ENCODE data around the gene PCDHGA10.
A peak's percentile ranks its signal among the peaks of the same experiment; 100 is the strongest.
"Not testable (repeated sequence)": the region's sequence is repeated elsewhere in the genome, so short reads cannot be mapped to it uniquely, and the experiment has no call there.

The PCDHGA10 gene

DNA sequence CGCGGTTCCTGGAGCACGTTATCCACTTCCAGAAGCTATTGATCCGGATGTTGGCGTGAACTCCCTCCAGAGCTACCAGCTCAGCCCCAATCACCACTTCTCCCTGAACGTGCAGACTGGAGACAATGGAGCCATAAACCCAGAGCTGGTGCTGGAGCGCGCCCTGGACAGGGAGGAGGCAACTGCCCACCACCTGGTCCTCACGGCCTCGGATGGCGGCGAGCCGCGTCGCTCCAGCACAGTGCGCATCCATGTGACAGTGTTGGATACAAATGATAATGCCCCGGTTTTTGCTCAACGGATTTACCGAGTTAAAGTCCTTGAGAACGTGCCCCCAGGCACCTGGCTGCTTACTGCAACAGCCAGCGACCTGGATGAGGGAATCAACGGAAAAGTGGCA lies 9.4 kb upstream of the PCDHGA10 start:
- Mint-ChIP-seq H3K27ac (no peak overlapping the region), H3K27me3 (ENCODE audit: low read depth) (peaks cover 49% of the 10 kb centered on the region)

DNA sequence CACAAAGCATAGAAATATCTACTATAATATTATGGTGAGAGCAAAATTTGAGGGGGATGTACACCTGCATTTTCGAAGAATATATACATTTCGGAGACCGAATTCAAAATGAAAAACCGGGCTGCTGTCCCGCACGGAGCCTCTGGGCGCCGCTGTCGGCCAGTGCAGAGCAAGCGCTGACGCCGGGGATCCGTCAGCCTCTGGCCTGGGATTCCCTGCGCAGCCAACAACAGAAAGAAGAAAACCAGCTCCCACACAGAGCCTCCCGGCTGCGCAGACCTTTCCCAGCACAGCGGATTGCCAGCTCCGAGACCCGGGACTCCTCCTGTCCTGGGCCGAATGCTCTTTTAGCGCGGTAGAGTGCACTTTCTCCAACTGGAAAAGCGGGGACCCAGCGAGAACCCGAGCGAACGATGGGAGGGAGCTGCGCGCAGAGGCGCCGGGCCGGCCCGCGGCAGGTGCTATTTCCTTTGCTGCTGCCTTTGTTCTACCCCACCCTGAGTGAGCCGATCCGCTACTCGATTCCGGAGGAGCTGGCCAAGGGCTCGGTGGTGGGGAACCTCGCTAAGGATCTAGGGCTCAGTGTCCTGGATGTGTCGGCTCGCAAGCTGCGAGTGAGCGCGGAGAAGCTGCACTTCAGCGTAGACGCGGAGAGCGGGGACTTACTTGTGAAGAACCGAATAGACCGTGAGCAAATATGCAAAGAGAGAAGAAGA lies 4.8 kb upstream of the PCDHGA10 start, which contains the start of gene PCDHGB6:
PCDHGB6 (plus strand) TSS at position 232 of the 716 bp plus-strand sequence; CDS start at position 414, 182 bp downstream.
- peaks cover 11% of the 10 kb centered on the region for H3K9me3 Mint-ChIP-seq
- peaks cover 46% of the 10 kb centered on the region for H3K27me3 Mint-ChIP-seq (ENCODE audit: low read depth)
- H3K4me3 Mint-ChIP-seq = peak within 1 kb of the TSS; percentile 71
- peak within 1 kb of the TSS; percentile 43 for H3K27ac Mint-ChIP-seq
- H3K36me3 Mint-ChIP-seq (ENCODE audit: low read depth); H3K4me1 Mint-ChIP-seq (ENCODE audit: low read depth): not testable (repeated sequence)
- DNase-seq (ENCODE audit: low spot score) = peak; percentile 32

More for the DNA sequence above, 9.4 kb upstream of the PCDHGA10 start:
- Mint-ChIP-seq H3K9me3 (peaks cover 14% of the 10 kb centered on the region), H3K4me1 (ENCODE audit: low read depth) (peaks cover 2% of the 10 kb centered on the region), H3K36me3 (ENCODE audit: low read depth) (no peaks in the 10 kb centered on the region), H3K4me3 (no peak overlapping the region)
- DNase-seq (ENCODE audit: low spot score) = no peak

DNA sequence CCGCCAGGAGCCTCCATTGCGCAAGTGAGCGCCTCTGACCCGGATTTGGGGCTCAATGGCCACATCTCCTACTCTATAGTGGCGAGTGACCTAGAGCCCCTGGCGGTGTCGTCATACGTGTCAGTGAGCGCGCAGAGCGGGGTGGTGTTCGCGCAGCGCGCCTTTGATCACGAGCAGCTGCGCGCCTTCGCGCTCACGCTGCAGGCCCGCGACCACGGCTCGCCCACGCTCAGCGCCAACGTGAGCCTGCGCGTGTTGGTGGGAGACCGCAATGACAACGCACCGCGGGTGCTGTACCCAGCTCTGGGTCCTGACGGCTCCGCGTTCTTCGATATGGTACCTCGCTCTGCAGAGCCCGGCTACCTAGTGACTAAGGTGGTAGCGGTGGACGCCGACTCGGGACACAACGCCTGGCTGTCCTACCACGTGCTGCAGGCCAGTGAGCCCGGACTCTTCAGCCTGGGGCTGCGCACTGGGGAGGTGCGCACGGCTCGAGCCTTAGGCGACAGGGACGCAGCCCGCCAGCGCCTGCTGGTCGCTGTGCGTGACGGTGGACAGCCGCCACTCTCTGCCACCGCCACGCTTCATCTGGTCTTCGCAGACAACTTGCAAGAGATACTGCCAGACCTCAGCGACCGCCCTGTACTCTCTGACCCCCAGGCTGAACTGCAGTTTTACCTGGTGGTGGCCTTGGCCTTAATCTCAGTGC lies 3.0 kb upstream of the PCDHGA10 start:
- Mint-ChIP-seq H3K27me3 (ENCODE audit: low read depth) (peaks cover 49% of the 10 kb centered on the region), H3K4me3 (no peak overlapping the region), H3K27ac (no peak overlapping the region), H3K4me1 (ENCODE audit: low read depth) (peaks cover 13% of the 10 kb centered on the region), H3K9me3 (peaks cover 11% of the 10 kb centered on the region), H3K36me3 (ENCODE audit: low read depth) (peaks cover 8% of the 10 kb centered on the region)
- no peak for DNase-seq (ENCODE audit: low spot score)

DNA sequence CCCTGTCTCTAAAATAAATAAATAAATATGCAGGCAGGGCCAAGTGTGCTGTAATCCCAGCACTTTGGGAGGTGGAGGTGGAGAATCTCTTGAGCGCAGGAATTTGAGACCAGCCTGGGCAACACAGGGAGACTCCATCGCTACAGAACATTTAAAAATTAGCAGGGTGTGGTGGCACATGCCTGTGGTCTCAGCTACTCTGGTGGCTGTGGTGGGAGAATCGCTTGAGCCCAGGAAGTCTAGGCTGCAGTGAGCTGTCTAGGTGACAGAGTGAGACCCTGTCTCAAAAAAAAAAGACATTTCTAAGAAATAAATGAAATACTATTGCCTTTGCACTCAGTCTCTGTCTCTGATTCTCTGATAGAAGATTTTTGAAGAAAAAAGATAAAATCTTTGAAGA lies 1.2 kb upstream of the PCDHGA10 start:
- Mint-ChIP-seq H3K27me3 (ENCODE audit: low read depth) (peaks cover 57% of the 10 kb centered on the region), H3K4me3 (no peak overlapping the region), H3K4me1 (ENCODE audit: low read depth) (peaks cover 13% of the 10 kb centered on the region), H3K36me3 (ENCODE audit: low read depth) (peaks cover 8% of the 10 kb centered on the region), H3K27ac (no peak overlapping the region), H3K9me3 (peaks cover 15% of the 10 kb centered on the region)
- DNase-seq (ENCODE audit: low spot score) = no peak

DNA sequence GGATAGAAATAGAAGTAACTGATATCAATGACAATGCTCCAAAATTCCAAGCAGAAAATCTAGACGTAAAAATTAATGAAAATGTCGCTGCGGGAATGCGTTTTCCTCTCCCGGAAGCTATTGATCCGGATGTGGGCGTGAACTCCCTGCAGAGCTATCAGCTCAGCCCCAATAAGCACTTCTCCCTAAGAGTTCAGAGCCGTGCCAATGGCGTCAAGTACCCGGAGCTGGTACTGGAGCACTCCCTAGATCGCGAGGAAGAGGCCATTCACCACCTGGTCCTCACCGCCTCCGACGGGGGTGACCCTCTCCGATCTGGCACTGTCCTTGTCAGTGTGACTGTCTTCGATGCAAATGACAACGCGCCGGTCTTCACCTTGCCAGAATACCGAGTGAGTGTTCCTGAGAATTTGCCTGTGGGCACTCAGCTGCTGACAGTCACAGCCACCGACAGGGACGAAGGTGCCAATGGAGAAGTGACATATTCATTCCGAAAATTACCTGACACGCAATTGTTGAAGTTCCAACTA lies 818 bp downstream of the PCDHGA10 start:
- H3K4me1 Mint-ChIP-seq (ENCODE audit: low read depth) = peaks cover 15% of the 10 kb centered on the region
- no peak for DNase-seq (ENCODE audit: low spot score)
- H3K27ac Mint-ChIP-seq = no peak overlapping the region
- H3K36me3 Mint-ChIP-seq (ENCODE audit: low read depth) = peaks cover 8% of the 10 kb centered on the region
- peaks cover 22% of the 10 kb centered on the region for H3K9me3 Mint-ChIP-seq
- peak overlapping the region; percentile 82 for H3K4me3 Mint-ChIP-seq
- peaks cover 57% of the 10 kb centered on the region for H3K27me3 Mint-ChIP-seq (ENCODE audit: low read depth)

DNA sequence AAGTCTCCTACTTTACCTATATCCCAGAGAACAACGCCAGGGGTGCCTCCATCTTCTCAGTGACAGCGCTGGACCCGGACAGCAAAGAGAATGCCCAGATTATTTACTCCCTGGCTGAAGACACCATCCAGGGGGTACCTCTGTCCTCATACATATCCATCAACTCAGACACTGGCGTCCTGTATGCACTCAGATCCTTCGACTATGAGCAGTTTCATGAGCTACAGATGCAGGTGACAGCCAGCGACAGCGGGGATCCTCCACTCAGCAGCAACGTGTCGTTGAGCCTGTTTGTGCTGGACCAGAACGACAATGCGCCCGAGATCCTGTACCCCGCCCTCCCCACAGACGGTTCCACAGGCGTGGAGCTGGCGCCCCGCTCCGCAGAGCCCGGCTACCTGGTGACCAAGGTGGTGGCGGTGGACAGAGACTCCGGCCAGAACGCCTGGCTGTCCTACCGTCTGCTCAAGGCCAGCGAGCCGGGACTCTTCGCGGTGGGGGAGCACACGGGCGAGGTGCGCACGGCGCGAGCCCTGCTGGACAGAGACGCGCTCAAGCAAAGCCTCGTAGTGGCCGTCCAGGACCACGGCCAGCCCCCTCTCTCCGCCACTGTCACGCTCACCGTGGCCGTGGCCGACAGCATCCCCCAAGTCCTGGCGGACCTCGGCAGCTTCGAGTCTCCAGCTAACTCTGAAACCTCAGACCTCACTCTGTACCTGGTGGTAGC lies 1.9 kb downstream of the PCDHGA10 start:
- H3K4me3 Mint-ChIP-seq = peak overlapping the region; percentile 82
- H3K9me3 Mint-ChIP-seq = peaks cover 20% of the 10 kb centered on the region
- not testable (repeated sequence) for H3K36me3 Mint-ChIP-seq (ENCODE audit: low read depth); H3K27ac Mint-ChIP-seq; DNase-seq (ENCODE audit: low spot score)
- peaks cover 56% of the 10 kb centered on the region for H3K27me3 Mint-ChIP-seq (ENCODE audit: low read depth)
- peaks cover 15% of the 10 kb centered on the region for H3K4me1 Mint-ChIP-seq (ENCODE audit: low read depth)

DNA sequence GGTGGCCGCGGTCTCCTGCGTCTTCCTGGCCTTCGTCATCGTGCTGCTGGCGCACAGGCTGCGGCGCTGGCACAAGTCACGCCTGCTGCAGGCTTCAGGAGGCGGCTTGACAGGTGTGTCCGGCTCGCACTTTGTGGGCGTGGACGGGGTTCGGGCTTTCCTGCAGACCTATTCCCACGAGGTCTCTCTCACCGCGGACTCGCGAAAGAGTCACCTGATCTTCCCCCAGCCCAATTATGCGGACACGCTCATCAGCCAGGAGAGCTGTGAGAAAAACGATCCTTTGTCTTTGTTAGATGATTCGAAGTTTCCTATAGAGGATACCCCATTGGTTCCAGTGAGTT lies 2.5 kb downstream of the PCDHGA10 start:
- Mint-ChIP-seq H3K4me3 (peak overlapping the region; percentile 7), H3K9me3 (peaks cover 22% of the 10 kb centered on the region), H3K4me1 (ENCODE audit: low read depth) (peaks cover 15% of the 10 kb centered on the region), H3K27me3 (ENCODE audit: low read depth) (peaks cover 57% of the 10 kb centered on the region)
- H3K27ac Mint-ChIP-seq; H3K36me3 Mint-ChIP-seq (ENCODE audit: low read depth); DNase-seq (ENCODE audit: low spot score): not testable (repeated sequence)

DNA sequence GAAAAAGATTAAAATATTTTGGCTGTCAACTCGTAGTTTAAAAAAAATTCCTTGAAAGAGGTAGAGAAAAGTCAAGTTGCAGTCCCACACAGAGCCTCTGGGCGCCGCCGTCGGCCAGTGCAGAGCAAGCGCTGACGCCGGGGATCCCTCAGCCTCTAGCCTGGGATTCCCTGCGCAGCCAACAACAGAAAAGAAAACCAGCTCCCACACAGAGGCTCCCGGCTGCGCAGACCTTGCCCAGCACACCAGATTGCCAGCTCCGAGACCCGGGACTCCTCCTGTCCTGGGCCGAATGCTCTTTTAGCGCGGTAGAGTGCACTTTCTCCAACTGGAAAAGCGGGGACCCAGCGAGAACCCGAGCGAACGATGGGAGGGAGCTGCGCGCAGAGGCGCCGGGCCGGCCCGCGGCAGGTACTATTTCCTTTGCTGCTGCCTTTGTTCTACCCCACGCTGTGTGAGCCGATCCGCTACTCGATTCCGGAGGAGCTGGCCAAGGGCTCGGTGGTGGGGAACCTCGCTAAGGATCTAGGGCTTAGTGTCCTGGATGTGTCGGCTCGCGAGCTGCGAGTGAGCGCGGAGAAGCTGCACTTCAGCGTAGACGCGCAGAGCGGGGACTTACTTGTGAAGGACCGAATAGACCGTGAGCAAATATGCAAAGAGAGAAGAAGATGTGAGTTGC lies 4.8 kb downstream of the PCDHGA10 start, which contains the start of gene PCDHGB7:
PCDHGB7 (plus strand) TSS at position 184 of the 679 bp plus-strand sequence; CDS start at position 367, 183 bp downstream.
- not testable (repeated sequence) for H3K36me3 Mint-ChIP-seq (ENCODE audit: low read depth)
- Mint-ChIP-seq H3K4me1 (ENCODE audit: low read depth) (peaks cover 20% of the 10 kb centered on the region), H3K27ac (peak within 1 kb of the TSS; percentile 66), H3K9me3 (peaks cover 23% of the 10 kb centered on the region), H3K4me3 (peak within 1 kb of the TSS; percentile 77), H3K27me3 (ENCODE audit: low read depth) (peaks cover 75% of the 10 kb centered on the region)
- peak; percentile 51 for DNase-seq (ENCODE audit: low spot score)

DNA sequence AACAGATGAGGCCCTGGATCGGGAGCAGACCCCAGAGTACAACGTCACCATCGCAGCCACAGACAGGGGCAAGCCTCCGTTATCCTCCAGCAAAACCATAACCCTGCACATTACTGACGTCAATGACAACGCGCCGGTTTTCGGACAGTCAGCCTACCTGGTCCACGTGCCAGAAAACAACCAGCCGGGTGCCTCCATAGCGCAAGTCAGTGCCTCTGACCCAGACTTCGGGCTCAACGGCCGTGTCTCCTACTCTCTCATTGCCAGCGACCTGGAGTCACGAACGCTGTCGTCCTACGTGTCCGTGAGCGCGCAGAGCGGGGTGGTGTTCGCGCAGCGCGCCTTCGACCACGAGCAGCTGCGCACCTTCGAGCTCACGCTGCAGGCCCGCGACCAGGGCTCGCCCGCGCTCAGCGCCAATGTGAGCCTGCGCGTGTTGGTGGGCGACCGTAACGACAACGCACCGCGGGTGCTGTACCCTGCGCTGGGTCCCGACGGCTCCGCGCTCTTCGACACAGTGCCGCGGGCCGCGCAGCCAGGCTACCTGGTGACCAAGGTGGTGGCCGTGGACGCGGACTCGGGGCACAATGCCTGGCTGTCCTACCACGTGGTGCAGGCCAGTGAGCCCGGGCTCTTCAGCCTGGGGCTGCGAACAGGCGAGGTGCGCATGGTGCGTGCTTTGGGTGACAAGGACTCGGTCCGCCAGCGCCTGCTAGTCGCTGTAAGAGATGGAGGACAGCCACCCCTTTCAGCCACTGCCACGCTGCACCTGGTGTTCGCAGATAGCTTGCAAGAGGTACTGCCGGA lies 6.5 kb downstream of the PCDHGA10 start:
- H3K27me3 Mint-ChIP-seq (ENCODE audit: low read depth) = peaks cover 70% of the 10 kb centered on the region
- H3K4me3 Mint-ChIP-seq = no peak overlapping the region
- H3K36me3 Mint-ChIP-seq (ENCODE audit: low read depth) = no peaks in the 10 kb centered on the region
- H3K9me3 Mint-ChIP-seq = peaks cover 23% of the 10 kb centered on the region
- H3K4me1 Mint-ChIP-seq (ENCODE audit: low read depth) = peaks cover 14% of the 10 kb centered on the region
- DNase-seq (ENCODE audit: low spot score) = no peak
- no peak overlapping the region for H3K27ac Mint-ChIP-seq

DNA sequence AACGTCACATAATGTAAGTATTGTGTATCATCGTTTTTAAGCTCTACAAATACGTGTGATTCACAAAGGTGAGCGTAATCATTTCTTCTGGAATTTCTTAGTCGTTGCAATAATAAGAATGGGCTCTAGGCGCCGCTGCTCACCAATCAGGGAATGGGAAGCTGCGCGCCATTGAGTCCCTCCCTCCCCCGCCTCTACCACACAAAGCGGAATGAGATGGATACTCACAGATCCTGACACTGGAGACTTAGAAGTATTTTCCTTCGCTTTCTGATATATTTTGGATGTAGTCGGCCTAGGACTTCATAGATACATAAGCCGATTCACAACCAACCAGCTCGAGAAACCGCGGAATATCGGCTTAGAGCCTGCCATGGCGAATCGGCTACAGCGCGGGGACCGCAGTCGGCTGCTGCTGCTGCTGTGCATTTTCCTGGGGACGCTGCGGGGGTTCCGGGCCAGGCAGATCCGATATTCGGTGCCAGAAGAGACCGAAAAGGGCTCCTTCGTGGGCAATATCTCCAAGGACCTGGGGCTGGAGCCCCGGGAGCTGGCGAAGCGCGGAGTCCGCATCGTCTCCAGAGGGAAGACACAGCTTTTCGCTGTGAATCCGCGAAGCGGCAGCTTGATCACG lies 8.2 kb downstream of the PCDHGA10 start, which contains the start of gene PCDHGA11:
PCDHGA11 (plus strand) TSS at position 197 of the 634 bp plus-strand sequence; CDS start at position 374, 177 bp downstream.
- Mint-ChIP-seq H3K27ac (peak within 1 kb of the TSS; percentile 51), H3K4me3 (peak within 1 kb of the TSS; percentile 87), H3K36me3 (ENCODE audit: low read depth) (no peaks in the 10 kb centered on the region), H3K27me3 (ENCODE audit: low read depth) (peaks cover 62% of the 10 kb centered on the region), H3K9me3 (peaks cover 19% of the 10 kb centered on the region), H3K4me1 (ENCODE audit: low read depth) (peaks cover 11% of the 10 kb centered on the region)
- peak; percentile 33 for DNase-seq (ENCODE audit: low spot score)

DNA sequence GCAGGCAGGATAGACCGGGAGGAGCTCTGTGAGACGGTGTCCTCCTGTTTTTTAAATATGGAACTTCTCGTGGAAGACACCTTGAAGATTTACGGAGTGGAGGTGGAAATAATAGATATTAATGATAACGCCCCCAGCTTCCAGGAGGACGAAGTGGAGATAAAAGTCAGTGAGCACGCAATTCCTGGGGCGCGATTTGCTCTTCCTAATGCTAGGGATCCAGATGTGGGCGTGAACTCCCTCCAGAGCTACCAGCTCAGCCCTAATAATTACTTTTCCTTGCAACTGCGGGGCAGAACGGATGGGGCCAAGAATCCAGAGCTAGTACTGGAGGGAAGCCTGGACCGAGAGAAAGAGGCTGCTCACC lies 8.7 kb downstream of the PCDHGA10 start:
- no peak for DNase-seq (ENCODE audit: low spot score)
- Mint-ChIP-seq H3K27me3 (ENCODE audit: low read depth) (peaks cover 58% of the 10 kb centered on the region), H3K36me3 (ENCODE audit: low read depth) (no peaks in the 10 kb centered on the region), H3K9me3 (peaks cover 19% of the 10 kb centered on the region), H3K4me1 (ENCODE audit: low read depth) (peaks cover 11% of the 10 kb centered on the region), H3K27ac (peak overlapping the region; percentile 51), H3K4me3 (peak overlapping the region; percentile 87)

DNA sequence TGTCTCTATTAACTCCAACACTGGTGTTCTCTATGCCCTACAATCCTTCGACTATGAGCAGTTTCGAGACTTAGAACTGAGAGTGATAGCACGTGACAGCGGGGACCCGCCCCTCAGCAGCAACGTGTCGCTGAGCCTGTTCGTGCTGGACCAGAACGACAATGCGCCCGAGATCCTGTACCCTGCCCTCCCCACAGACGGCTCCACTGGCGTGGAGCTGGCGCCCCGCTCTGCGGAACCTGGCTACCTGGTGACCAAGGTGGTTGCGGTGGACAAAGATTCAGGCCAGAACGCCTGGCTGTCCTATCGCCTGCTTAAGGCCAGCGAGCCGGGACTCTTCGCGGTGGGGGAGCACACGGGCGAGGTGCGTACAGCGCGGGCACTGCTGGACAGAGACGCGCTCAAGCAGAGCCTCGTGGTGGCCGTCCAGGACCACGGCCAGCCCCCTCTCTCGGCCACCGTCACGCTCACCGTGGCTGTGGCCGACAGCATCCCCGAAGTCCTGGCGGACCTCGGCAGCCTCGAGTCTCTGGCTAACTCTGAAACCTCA lies 10.0 kb downstream of the PCDHGA10 start:
- Mint-ChIP-seq H3K4me1 (ENCODE audit: low read depth) (peaks cover 11% of the 10 kb centered on the region), H3K9me3 (peaks cover 23% of the 10 kb centered on the region), H3K36me3 (ENCODE audit: low read depth) (no peaks in the 10 kb centered on the region), H3K4me3 (peak overlapping the region; percentile 7), H3K27ac (no peak overlapping the region), H3K27me3 (ENCODE audit: low read depth) (peaks cover 54% of the 10 kb centered on the region)
- DNase-seq (ENCODE audit: low spot score) = no peak
